Vagina (tissue), 2 donors: ENCODE data around the gene CREG2.

Source experiments
- CTCF ChIP-seq, 3 experiments: fragments of 450-650 bp in 2 of 3; fragments of 200-600 bp in 1 of 3; sonication (generic) in 1 of 3; IDR thresholded peaks; one replicate each; pipeline ENCODE4 v1.5.1; 2017 to 2019; ENCODE audit warnings: antibody characterized with exemption in 3 of 3, mild to moderate bottlenecking in 2 of 3, moderate library complexity in 2 of 3
- POLR2A ChIP-seq, 2 donors: fragments of 450-650 bp; IDR thresholded peaks; one replicate each; pipeline ENCODE4 v1.6.1; 2017; ENCODE audit warnings: antibody characterized with exemption in 2 of 2, mild to moderate bottlenecking in 2 of 2, moderate library complexity in 2 of 2

- no peak for TF ChIP-seq CTCF (IDR thresholded peaks at IDR 0.05)
- TF ChIP-seq POLR2A (IDR thresholded peaks at IDR 0.05) = no peak
Observed at GRCh38 chr2:101428422-101429176, 41.3 kb upstream of the CREG2 start.
